ENCODE measurements around the gene TMPRSS13. TPM values are rescaled to one million over a fixed set of nuclear protein-coding genes. Genes with fewer than 3 reads are reported as not detected.
"Not testable (repeated sequence)": the region's sequence is repeated elsewhere in the genome, so short reads cannot be mapped to it uniquely, and the experiment has no call there.

TMPRSS13 gene
- polyA plus RNA-seq, 1 donor = 3.6 TPM

GRCh38 chr11:117950993-117951961, 22.1 kb upstream of the TMPRSS13 start:
- Histone ChIP-seq H3K4me3 (ENCODE audit: low read length) (no peak overlapping the region), H3K27ac (ENCODE audit: low read length) (no peak overlapping the region), H3K4me1 (ENCODE audit: control insufficient read depth, insufficient read depth, low read length) (peaks cover 5% of the 10 kb centered on the region), H3K9me3 (ENCODE audit: control insufficient read depth, low read depth, low read length) (no peaks in the 10 kb centered on the region), H3K27me3 (ENCODE audit: control insufficient read depth, insufficient read depth, low read length) (no peaks in the 10 kb centered on the region), H3K36me3 (ENCODE audit: control insufficient read depth, insufficient read depth, low read length) (no peaks in the 10 kb centered on the region)
- DNase-seq = peak in 1 of 2 donors; percentile 53
- WGBS (ENCODE audit: insufficient coverage, low lambda C conversion rate) = no CpG with 5 or more reads among the region's 15 CpGs

- no peak overlapping the region for H3K4me3 ChIP-seq (ENCODE audit: low read length)
- no peaks in the 10 kb centered on the region for H3K36me3 ChIP-seq (ENCODE audit: control insufficient read depth, insufficient read depth, low read length)
- no peaks in the 10 kb centered on the region for H3K9me3 ChIP-seq (ENCODE audit: control insufficient read depth, low read depth, low read length)
- no peaks in the 10 kb centered on the region for H3K27me3 ChIP-seq (ENCODE audit: control insufficient read depth, insufficient read depth, low read length)
- DNase-seq = no peak
- no peak overlapping the region for H3K27ac ChIP-seq (ENCODE audit: low read length)
- H3K4me1 ChIP-seq (ENCODE audit: control insufficient read depth, insufficient read depth, low read length) = peaks cover 5% of the 10 kb centered on the region
- no CpG with 5 or more reads among the region's 5 CpGs for WGBS (ENCODE audit: insufficient coverage, low lambda C conversion rate)
Measured at GRCh38 chr11:117950301-117950700, 21.1 kb upstream of the TMPRSS13 start.

GRCh38 chr11:117949062-117949461, 19.9 kb upstream of the TMPRSS13 start:
- Histone ChIP-seq H3K4me3 (ENCODE audit: low read length) (no peak overlapping the region), H3K27me3 (ENCODE audit: control insufficient read depth, insufficient read depth, low read length) (no peaks in the 10 kb centered on the region), H3K4me1 (ENCODE audit: control insufficient read depth, insufficient read depth, low read length) (peaks cover 5% of the 10 kb centered on the region), H3K36me3 (ENCODE audit: control insufficient read depth, insufficient read depth, low read length) (no peaks in the 10 kb centered on the region), H3K27ac (ENCODE audit: low read length) (no peak overlapping the region), H3K9me3 (ENCODE audit: control insufficient read depth, low read depth, low read length) (no peaks in the 10 kb centered on the region)
- DNase-seq = no peak
- 40% methylated on average over 1 of the region's 6 CpGs for WGBS (ENCODE audit: insufficient coverage, low lambda C conversion rate)

- WGBS (ENCODE audit: insufficient coverage, low lambda C conversion rate) = no CpG with 5 or more reads among the region's 11 CpGs
- H3K9me3 ChIP-seq (ENCODE audit: control insufficient read depth, low read depth, low read length); DNase-seq; H3K4me1 ChIP-seq (ENCODE audit: control insufficient read depth, insufficient read depth, low read length); H3K4me3 ChIP-seq (ENCODE audit: low read length); H3K36me3 ChIP-seq (ENCODE audit: control insufficient read depth, insufficient read depth, low read length); H3K27me3 ChIP-seq (ENCODE audit: control insufficient read depth, insufficient read depth, low read length); H3K27ac ChIP-seq (ENCODE audit: low read length): not testable (repeated sequence)
Measured at GRCh38 chr11:117948466-117948865, 19.3 kb upstream of the TMPRSS13 start.

GRCh38 chr11:117947751-117948150, 18.5 kb upstream of the TMPRSS13 start:
- H3K36me3 ChIP-seq (ENCODE audit: control insufficient read depth, insufficient read depth, low read length); H3K27me3 ChIP-seq (ENCODE audit: control insufficient read depth, insufficient read depth, low read length); H3K4me3 ChIP-seq (ENCODE audit: low read length); H3K27ac ChIP-seq (ENCODE audit: low read length); DNase-seq; H3K9me3 ChIP-seq (ENCODE audit: control insufficient read depth, low read depth, low read length); H3K4me1 ChIP-seq (ENCODE audit: control insufficient read depth, insufficient read depth, low read length): not testable (repeated sequence)
- no CpG with 5 or more reads among the region's 10 CpGs for WGBS (ENCODE audit: insufficient coverage, low lambda C conversion rate)

- Histone ChIP-seq H3K27me3 (ENCODE audit: control insufficient read depth, insufficient read depth, low read length) (no peaks in the 10 kb centered on the region), H3K4me3 (ENCODE audit: low read length) (no peak overlapping the region), H3K4me1 (ENCODE audit: control insufficient read depth, insufficient read depth, low read length) (peaks cover 5% of the 10 kb centered on the region), H3K9me3 (ENCODE audit: control insufficient read depth, low read depth, low read length) (no peaks in the 10 kb centered on the region), H3K36me3 (ENCODE audit: control insufficient read depth, insufficient read depth, low read length) (no peaks in the 10 kb centered on the region), H3K27ac (ENCODE audit: low read length) (no peak overlapping the region)
- WGBS (ENCODE audit: insufficient coverage, low lambda C conversion rate) = no CpG with 5 or more reads among the region's 7 CpGs
- DNase-seq = peak; percentile 76 to 86
Measured at GRCh38 chr11:117946842-117947526, 17.8 kb upstream of the TMPRSS13 start.

GRCh38 chr11:117946156-117946841, 17.1 kb upstream of the TMPRSS13 start:
- Histone ChIP-seq H3K4me3 (ENCODE audit: low read length) (no peak overlapping the region), H3K27me3 (ENCODE audit: control insufficient read depth, insufficient read depth, low read length) (no peaks in the 10 kb centered on the region), H3K9me3 (ENCODE audit: control insufficient read depth, low read depth, low read length) (no peaks in the 10 kb centered on the region), H3K36me3 (ENCODE audit: control insufficient read depth, insufficient read depth, low read length) (no peaks in the 10 kb centered on the region), H3K4me1 (ENCODE audit: control insufficient read depth, insufficient read depth, low read length) (peaks cover 8% of the 10 kb centered on the region), H3K27ac (ENCODE audit: low read length) (no peak overlapping the region)
- DNase-seq = no peak
- no CpG with 5 or more reads among the region's 5 CpGs for WGBS (ENCODE audit: insufficient coverage, low lambda C conversion rate)

GRCh38 chr11:117945047-117945810, 16.0 kb upstream of the TMPRSS13 start:
- H3K36me3 ChIP-seq (ENCODE audit: control insufficient read depth, insufficient read depth, low read length) = no peaks in the 10 kb centered on the region
- no peak for DNase-seq
- no peak overlapping the region for H3K27ac ChIP-seq (ENCODE audit: low read length)
- peaks cover 10% of the 10 kb centered on the region for H3K4me1 ChIP-seq (ENCODE audit: control insufficient read depth, insufficient read depth, low read length)
- H3K27me3 ChIP-seq (ENCODE audit: control insufficient read depth, insufficient read depth, low read length) = no peaks in the 10 kb centered on the region
- H3K9me3 ChIP-seq (ENCODE audit: control insufficient read depth, low read depth, low read length) = no peaks in the 10 kb centered on the region
- WGBS (ENCODE audit: insufficient coverage, low lambda C conversion rate) = 20% methylated on average over 1 of the region's 7 CpGs
- no peak overlapping the region for H3K4me3 ChIP-seq (ENCODE audit: low read length)

- H3K27ac ChIP-seq (ENCODE audit: low read length) = peak overlapping the region; percentile 41
- H3K4me1 ChIP-seq (ENCODE audit: control insufficient read depth, insufficient read depth, low read length) = peaks cover 10% of the 10 kb centered on the region
- no peaks in the 10 kb centered on the region for H3K36me3 ChIP-seq (ENCODE audit: control insufficient read depth, insufficient read depth, low read length)
- WGBS (ENCODE audit: insufficient coverage, low lambda C conversion rate) = no CpG with 5 or more reads among the region's 5 CpGs
- no peak overlapping the region for H3K4me3 ChIP-seq (ENCODE audit: low read length)
- no peaks in the 10 kb centered on the region for H3K27me3 ChIP-seq (ENCODE audit: control insufficient read depth, insufficient read depth, low read length)
- H3K9me3 ChIP-seq (ENCODE audit: control insufficient read depth, low read depth, low read length) = no peaks in the 10 kb centered on the region
- no peak for DNase-seq
Measured at GRCh38 chr11:117944554-117944953, 15.4 kb upstream of the TMPRSS13 start.
